Measurements from ENCODE around the gene TAF5L.

- no peak for TF ChIP-seq CTCF (optimal IDR thresholded peaks at IDR 0.05 in 1 of 3, IDR thresholded peaks at IDR 0.05 in 1 of 3, conservative IDR thresholded peaks at IDR 0.05 in 1 of 3; ENCODE audit: extremely low read depth in 1 of 3, insufficient read depth in 2 of 3, low read length in 3 of 3)
- no peak for TF ChIP-seq EZH2 (IDR thresholded peaks at IDR 0.05; ENCODE audit: low read length)
Observed at GRCh38 chr1:229561141-229561540, 64.8 kb downstream of the TAF5L start.

Data from keratinocyte (primary cell).